Measurements from ENCODE around the gene FAM107A. TPM values are rescaled to one million over a fixed set of nuclear protein-coding genes. Genes with fewer than 3 reads are reported as not detected.

FAM107A gene
- total RNA-seq, 1 donor from 2014 or later, result 88.6 TPM

DNA sequence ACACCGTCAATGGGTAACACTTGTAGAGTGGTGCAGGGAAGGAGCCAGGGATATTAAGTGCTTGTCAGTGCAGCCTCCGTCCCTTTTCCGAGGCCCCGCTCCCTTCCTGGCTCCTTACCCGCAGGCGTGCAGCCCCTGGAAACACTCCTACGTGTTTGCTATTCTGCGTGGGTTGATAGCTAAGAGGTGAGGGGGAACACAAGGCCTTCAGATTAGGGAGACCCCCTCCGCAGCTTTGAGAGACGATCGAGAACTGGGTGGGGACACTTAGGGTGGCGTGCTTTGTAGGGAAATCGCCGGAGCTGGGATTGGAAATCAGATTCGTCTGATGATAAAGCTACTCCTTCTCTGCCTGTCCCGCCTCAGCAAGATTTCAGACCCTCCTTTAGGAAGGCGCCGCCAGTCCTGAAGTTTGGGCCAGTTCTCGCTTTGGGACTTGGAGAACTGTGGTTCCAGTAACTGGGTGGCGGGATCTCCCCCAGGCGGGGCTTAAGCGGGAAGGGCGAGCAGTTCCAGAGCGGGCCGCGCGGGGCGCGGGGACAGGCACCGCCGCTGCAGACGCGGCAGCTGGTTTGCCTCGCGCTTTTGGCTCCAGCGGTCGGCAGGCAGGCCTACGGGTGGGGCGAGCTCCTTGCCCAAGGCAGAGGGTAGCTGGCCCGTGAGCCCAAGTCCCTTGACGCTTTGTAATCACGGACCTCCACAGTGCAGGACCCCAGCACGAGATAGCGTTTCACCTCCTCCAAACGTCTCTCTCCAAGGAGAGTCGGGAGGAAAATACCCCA, 8.0 kb upstream of the FAM107A start:
- H3K9me3 ChIP-seq, result no peaks in the 10 kb centered on the region
- no peaks in the 10 kb centered on the region for H3K27me3 ChIP-seq
- H3K36me3 ChIP-seq, result no peaks in the 10 kb centered on the region
- DNase-seq (ENCODE audit: extremely low spot score in 2 of 2), result peak in 1 of 2 donors; percentile 93
- intact Hi-C loops (cut with DNase I), result no loop called here
- peak overlapping the region; percentile 49 to 58 for H3K4me3 ChIP-seq
- peaks cover 28% of the 10 kb centered on the region for H3K4me1 ChIP-seq
- no peak for TF ChIP-seq POLR2A (IDR thresholded peaks at IDR 0.05)
- TF ChIP-seq, protein P1, sequence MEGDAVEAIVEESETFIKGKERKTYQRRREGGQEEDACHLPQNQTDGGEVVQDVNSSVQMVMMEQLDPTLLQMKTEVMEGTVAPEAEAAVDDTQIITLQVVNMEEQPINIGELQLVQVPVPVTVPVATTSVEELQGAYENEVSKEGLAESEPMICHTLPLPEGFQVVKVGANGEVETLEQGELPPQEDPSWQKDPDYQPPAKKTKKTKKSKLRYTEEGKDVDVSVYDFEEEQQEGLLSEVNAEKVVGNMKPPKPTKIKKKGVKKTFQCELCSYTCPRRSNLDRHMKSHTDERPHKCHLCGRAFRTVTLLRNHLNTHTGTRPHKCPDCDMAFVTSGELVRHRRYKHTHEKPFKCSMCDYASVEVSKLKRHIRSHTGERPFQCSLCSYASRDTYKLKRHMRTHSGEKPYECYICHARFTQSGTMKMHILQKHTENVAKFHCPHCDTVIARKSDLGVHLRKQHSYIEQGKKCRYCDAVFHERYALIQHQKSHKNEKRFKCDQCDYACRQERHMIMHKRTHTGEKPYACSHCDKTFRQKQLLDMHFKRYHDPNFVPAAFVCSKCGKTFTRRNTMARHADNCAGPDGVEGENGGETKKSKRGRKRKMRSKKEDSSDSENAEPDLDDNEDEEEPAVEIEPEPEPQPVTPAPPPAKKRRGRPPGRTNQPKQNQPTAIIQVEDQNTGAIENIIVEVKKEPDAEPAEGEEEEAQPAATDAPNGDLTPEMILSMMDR (IDR thresholded peaks at IDR 0.05), result peak in 2 of 3 experiments; percentile 47 to 73
- peak in 1 of 2 donors; percentile 64 for TF ChIP-seq POLR2AphosphoS5 (IDR thresholded peaks at IDR 0.05; ENCODE audit: insufficient read depth in 1 of 2, low read depth in 1 of 2)
- H3K27ac ChIP-seq, result peak overlapping the region; percentile 83

DNA sequence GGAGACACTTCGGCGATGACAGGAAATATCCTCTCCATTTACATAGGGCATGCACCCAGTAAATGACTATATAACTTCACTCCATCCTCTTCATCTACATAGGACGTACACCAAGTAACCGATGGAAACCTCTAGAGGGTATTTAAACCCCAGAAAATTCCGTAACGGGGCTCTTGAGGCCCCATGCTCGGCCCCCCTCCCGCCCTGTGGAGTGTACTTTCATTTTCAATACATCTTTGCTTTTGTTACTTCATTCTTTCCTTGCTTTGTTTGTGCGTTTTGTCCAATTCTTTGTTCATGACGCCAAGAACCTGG, 7.5 kb upstream of the FAM107A start:
- H3K4me3 ChIP-seq, result peak overlapping the region; percentile 49 to 58
- H3K36me3 ChIP-seq, result no peaks in the 10 kb centered on the region
- intact Hi-C loops (cut with DNase I), result no loop called here
- H3K9me3 ChIP-seq, result no peaks in the 10 kb centered on the region
- no peak for DNase-seq (ENCODE audit: extremely low spot score in 2 of 2)
- H3K27ac ChIP-seq, result peak overlapping the region; percentile 83
- peaks cover 28% of the 10 kb centered on the region for H3K4me1 ChIP-seq
- no peaks in the 10 kb centered on the region for H3K27me3 ChIP-seq
- TF ChIP-seq POLR2AphosphoS5 (IDR thresholded peaks at IDR 0.05; ENCODE audit: insufficient read depth in 1 of 2, low read depth in 1 of 2), result no peak

DNA sequence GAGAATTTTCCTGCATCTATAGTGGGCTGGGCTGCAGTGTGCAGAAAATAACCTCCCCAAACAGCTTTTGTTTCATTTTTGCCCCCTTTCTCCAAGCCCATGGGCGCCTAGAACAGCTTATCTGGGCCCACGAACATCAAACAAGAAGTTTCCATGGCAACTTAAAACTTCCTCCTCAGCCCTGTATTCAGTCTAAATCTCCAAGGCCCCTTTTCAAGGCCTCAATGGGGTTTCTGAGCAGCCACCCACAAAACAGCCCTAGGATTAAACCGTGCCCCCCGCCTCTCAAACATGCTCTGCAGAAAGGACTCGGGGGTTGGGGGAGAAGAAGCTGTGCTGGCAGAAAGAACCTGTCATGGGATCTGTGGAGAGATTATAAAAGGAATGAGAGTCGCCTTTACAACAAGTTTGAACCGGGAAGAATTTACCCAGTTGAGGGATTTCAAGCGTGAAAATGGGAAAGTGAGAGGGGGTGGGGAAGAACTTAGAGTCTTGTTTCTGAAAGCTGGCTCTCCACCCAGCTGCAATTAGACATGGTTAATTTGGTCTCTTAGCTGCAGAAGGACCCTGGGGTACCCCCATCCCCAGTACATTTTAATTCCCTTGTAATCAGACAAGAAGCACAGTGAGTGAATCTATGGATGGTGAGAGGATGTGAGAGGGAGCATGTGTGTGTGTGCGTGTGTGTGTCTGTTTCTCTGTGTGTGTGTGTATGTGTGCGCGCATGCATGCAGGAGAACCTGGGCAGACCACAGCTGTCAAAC, 4.3 kb upstream of the FAM107A start:
- no peak for DNase-seq (ENCODE audit: extremely low spot score in 2 of 2)
- H3K27ac ChIP-seq, result no peak overlapping the region
- H3K4me1 ChIP-seq, result peaks cover 41% of the 10 kb centered on the region
- no peaks in the 10 kb centered on the region for H3K27me3 ChIP-seq
- no peak overlapping the region for H3K4me3 ChIP-seq
- H3K36me3 ChIP-seq, result no peaks in the 10 kb centered on the region
- intact Hi-C loops (cut with DNase I), result no loop called here
- TF ChIP-seq POLR2A (IDR thresholded peaks at IDR 0.05), result no peak
- TF ChIP-seq, protein P1 (IDR thresholded peaks at IDR 0.05), result no peak
- TF ChIP-seq POLR2AphosphoS5 (IDR thresholded peaks at IDR 0.05; ENCODE audit: insufficient read depth in 1 of 2, low read depth in 1 of 2), result no peak
- H3K9me3 ChIP-seq, result no peaks in the 10 kb centered on the region

DNA sequence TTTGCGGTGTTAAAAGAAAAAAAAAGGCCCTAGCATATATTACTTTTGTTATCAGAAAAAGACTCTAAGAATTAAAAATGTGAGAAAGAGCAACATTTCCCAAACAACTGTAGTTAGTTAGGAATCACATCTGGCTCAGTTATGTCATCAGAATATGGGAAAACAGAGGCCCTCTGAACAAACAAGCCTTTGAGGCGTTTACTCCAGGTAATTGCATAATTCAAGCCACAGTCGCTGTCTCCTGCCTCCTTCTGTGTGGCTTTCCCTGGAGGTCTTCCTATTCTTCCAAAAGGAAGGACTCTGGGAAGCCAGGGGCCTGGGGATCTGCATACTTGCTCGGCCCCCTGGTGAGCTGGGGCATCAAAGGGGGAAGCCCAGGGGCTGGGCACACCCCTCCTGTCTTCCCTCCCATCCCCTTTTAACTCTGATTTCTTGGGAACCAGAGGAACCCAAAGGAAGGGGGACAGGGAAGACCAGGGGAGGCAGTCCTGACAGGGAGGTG, 3.7 kb upstream of the FAM107A start:
- intact Hi-C loops (cut with DNase I), result no loop called here
- H3K4me3 ChIP-seq, result no peak overlapping the region
- H3K9me3 ChIP-seq, result no peaks in the 10 kb centered on the region
- H3K27me3 ChIP-seq, result no peaks in the 10 kb centered on the region
- no peaks in the 10 kb centered on the region for H3K36me3 ChIP-seq
- no peak overlapping the region for H3K27ac ChIP-seq
- no peak for TF ChIP-seq POLR2A (IDR thresholded peaks at IDR 0.05)
- TF ChIP-seq POLR2AphosphoS5 (IDR thresholded peaks at IDR 0.05; ENCODE audit: insufficient read depth in 1 of 2, low read depth in 1 of 2), result no peak
- no peak for DNase-seq (ENCODE audit: extremely low spot score in 2 of 2)
- peaks cover 42% of the 10 kb centered on the region for H3K4me1 ChIP-seq

DNA sequence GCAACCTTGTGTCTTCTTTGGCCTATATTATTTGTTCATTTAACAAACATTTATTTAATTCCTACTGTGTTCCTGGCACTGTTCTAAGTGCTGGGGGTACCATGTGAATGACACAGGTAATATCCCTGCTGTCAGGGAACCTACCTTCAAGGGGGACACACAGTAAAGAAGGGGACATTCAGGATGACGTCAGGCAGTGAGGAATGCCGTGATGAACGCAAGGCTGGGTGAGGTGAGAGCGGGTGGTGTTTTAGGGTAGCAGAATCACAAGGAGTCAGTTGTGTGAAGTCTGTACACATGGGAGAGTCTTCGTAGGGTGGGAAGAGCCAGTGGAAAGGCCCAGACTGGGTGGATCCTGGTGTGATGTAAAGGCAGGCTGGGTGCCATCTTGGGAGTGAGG, 1.7 kb upstream of the FAM107A start:
- intact Hi-C loops (cut with DNase I), result no loop called here
- Histone ChIP-seq H3K4me3 (no peak overlapping the region), H3K36me3 (no peaks in the 10 kb centered on the region), H3K27me3 (no peaks in the 10 kb centered on the region), H3K4me1 (peaks cover 44% of the 10 kb centered on the region), H3K27ac (no peak overlapping the region), H3K9me3 (no peaks in the 10 kb centered on the region)
- TF ChIP-seq, protein P1 (IDR thresholded peaks at IDR 0.05), result no peak
- TF ChIP-seq POLR2A (IDR thresholded peaks at IDR 0.05) (no peak), POLR2AphosphoS5 (IDR thresholded peaks at IDR 0.05; ENCODE audit: insufficient read depth in 1 of 2, low read depth in 1 of 2) (no peak)
- DNase-seq (ENCODE audit: extremely low spot score in 2 of 2), result no peak

All from vagina (tissue), 2 donors.